Measurements from ENCODE around the gene KCND3.
A peak's percentile ranks its signal among the peaks of the same experiment; 100 is the strongest.

The KCND3 gene

DNA sequence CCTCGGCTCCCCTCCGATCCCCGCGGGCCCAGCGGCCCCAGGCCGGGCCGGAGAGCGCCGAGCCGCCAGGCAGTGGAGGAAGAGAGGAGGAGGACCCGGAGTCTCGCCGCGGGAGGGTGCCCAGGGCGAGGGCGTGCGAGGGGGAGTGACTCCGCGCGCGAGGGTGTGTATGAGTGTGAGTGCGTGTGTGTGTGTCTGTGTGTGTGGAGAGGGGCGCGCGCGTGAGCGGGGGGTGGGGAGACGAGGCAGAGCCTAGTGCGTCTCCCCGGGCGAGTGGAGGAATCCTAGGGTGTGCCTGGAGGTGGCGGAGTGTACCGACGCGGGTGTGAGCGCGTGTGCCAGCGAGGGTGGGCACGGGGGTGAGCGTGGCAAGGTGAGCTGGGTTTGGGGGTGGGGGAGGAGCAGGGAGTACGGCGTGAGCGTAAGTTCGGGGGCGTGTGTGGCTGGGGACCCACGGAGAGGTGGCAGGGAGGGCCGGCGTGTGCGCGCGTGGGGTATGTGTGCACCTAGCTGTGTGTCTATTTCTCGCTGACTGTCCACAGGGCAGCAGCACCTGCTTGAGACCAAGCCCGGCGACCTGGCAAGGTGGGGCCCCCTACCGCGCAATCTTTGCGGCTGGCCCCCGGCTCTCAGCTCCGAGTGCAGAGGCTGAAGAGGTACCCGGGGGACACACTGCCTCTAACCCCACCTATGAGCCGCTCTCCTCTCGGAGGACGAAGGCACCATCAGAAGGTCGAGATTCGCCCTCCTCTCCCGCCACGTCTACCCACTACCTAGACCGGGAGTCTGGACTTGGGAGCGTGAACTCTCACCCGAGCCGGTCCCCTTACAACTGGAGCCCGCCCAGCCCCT, 784 bp upstream of the KCND3 start:
- in situ Hi-C loops (cut with MboI; ENCODE audit: low pct_unique_long_range_greater_than_20kb, low sequenced_read_pairs) = no loop called here
- DNase-seq = no peak

DNA sequence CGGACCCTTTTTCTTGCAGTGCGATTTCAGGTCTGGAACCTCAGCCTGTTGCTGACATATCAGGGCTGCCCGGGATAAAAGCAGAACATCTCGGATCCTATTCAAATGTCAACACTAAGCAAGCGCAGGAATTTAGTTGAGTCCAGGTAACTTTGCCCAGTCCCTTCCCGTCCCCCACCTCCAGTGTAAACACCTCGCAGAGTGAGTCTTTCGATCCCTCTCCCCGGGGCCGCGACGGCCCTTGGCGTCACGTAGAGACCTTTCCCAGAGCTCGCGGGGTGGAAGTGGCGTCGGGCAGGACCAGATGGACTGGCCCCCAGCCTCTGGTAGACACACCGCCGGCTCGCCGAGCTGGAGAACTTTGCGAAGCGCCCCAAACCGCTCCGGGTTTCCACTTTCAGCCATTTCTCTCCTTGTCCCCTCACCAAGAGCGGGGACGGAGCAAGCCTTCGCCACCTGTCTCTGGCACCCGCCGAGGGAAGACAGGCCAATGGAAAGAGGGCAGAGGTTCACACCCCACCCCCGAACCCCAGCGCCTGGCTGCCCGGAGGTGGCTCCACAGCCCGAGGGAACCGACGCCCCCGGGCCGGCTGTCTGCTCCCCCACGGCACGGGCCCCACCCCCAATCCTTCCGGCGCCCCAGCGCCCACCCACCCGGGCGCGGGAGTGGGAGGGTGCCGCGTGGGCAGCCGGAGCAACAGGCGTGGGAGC, 570 bp downstream of the KCND3 start:
- in situ Hi-C loops (cut with MboI; ENCODE audit: low pct_unique_long_range_greater_than_20kb, low sequenced_read_pairs) = no loop called here
- DNase-seq = no peak

DNA sequence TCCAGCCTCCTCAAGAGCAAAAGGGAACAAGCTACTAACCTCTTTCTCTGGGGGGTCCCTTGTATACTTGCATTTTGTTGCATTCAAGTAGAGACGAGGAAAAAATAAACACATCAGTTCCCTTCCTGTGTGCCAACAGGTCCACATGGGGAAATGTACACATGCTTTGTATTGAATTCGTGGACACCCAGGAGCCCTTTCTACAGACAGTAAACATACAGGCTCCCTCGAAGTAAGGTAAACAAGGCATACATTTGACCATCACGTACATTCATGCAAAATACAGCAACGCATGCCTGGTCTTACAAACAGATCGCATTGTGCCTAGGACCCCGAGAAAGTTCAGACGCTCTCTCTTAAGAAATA, 1.1 kb downstream of the KCND3 start:
- in situ Hi-C loops (cut with MboI; ENCODE audit: low pct_unique_long_range_greater_than_20kb, low sequenced_read_pairs) = no loop called here
- no peak for DNase-seq

DNA sequence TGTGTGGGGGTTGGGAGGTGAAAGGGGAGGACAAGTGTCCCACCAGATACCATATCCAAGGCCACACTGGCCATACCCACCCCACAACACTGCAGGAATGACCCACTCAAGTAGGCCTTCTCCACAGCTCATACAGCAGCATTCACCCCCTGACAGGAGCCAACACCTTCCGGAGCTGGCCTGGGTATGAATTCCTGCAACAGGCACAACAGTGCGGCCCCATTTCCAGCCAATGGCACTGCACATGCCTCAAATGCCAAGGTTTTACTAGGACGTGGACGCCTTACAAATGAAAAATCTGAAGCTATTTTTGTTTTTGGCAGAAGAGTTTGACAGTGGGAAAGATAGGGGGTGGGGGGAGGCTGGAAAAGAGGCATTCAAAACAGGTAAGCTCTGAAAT, 2.0 kb downstream of the KCND3 start:
- in situ Hi-C loops (cut with MboI; ENCODE audit: low pct_unique_long_range_greater_than_20kb, low sequenced_read_pairs) = no loop called here
- DNase-seq = no peak

DNA sequence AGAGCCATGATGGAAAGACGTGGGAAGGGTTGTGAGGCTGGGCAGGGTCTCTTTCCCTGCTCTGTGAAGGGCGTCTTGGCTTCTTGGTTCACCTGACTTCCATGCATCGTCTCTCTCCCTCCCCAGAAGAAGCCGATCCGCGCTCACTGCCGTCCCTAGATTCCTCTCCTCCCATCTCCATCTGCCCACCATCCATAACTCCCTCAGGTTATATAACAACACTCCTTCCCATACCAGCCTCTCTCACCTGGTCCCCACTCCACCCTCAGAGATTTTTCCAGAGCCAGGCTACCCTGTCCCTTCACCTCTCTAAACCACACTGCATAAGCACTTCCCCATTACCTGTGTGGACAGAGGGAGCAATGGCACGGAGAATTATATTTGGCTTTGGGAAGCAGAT, 6.0 kb downstream of the KCND3 start:
- no peak for DNase-seq

DNA sequence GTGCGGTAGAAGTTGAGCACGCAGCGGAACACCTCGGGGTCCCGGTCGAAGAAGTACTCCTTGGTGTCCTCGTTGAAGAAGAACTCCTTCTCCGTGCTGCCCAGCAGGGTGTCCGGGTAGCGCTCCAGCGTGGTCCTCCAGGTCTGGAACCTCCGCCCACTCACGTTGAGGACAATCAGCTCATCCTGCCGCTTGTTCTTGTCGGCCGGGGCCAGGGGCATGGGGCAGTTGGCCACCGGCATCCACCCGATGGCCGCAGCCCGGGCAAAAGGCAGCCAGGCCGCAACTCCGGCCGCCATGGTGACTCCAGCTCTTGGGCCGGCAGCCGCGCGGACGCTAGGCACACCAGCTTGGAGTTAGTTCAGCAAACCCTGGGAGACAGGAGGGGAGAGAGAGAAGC, 7.0 kb downstream of the KCND3 start:
- in situ Hi-C loops (cut with MboI; ENCODE audit: low pct_unique_long_range_greater_than_20kb, low sequenced_read_pairs) = no loop called here

More for the DNA sequence above, 6.0 kb downstream of the KCND3 start:
- in situ Hi-C loops (cut with MboI; ENCODE audit: low pct_unique_long_range_greater_than_20kb, low sequenced_read_pairs) = no loop called here

DNA sequence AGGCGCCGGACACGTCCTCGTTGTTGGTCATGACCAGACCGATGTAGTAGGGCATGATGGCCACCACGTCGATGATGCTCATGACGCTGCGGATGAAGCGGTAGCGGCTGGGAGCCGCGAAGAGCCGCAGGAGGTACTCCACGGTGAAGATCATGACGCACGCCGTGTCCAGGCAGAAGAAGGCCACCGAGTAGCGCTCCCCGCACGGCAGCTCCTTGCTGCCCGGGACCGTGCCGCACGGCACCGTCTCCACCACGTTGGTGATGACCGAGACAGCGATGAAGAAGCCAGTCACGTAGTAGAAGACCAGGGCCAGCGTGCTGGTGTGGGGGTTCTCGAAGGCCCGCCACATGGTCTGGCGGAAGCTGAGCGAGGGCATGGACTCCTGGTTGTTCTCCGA, 7.6 kb downstream of the KCND3 start:
- no peak for DNase-seq
- in situ Hi-C loops (cut with MboI; ENCODE audit: low pct_unique_long_range_greater_than_20kb, low sequenced_read_pairs) = no loop called here

More for the DNA sequence above, 7.0 kb downstream of the KCND3 start:
- DNase-seq = no peak

DNA sequence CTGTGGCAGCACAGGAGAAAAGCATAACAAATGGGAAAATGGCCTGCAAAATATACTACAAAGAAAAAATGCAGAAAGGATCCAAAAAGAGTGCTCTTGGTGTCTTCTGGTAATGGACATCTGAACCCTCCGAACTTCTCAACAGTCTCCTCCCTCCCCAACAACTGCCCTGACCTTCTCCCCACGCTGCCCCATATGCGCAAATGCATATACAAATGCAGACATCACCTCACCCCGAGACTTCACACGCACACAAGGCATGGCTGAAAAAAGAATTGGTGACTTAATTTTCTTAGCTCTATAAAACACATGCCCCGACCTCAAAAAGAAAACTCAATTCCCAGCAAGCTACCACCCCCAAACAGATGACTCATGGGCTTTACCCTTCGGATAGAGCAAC, 8.4 kb downstream of the KCND3 start:
- in situ Hi-C loops (cut with MboI; ENCODE audit: low pct_unique_long_range_greater_than_20kb, low sequenced_read_pairs) = no loop called here
- no peak for DNase-seq

DNA sequence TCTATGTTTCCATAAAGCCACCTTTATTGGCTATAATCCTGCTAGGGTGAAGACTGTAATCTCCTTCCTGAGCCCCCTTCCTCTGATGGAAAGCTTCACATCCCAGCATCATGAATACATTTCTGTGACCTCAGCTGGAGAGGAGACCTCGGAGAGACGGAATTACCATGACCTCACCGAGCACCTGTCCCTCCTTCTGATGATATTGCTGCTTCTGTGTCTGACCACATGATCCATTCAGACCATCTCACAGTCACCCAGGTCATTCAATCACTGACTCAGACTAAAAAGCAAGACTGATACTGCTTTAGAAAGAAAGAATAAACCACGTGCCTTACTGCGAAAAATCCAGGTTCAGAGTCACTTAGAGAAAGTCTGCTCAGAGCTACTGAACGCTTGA, 8.8 kb downstream of the KCND3 start:
- no peak for DNase-seq

DNA sequence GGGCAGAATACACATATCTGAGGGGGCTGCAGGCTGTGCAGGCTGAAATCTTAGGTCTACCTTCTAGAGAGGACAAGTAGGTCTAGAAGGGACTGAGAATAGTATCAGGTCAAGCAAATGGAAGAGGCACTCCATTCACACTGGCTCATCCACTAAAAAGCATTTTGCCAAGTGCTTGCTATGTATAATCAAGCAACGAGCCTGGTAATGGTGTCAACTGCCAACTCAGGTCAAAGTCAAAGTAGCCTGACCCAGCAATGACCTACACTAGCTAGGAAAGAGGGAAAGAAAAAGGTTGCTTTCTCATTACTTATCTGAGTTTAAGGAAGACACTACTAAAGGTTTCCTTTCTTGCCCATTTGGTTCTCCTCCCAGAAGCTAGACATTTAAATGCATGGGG, 10.8 kb downstream of the KCND3 start:
- in situ Hi-C loops (cut with MboI; ENCODE audit: low pct_unique_long_range_greater_than_20kb, low sequenced_read_pairs) = no loop called here
- no peak for DNase-seq

More for the DNA sequence above, 8.8 kb downstream of the KCND3 start:
- in situ Hi-C loops (cut with MboI; ENCODE audit: low pct_unique_long_range_greater_than_20kb, low sequenced_read_pairs) = no loop called here

DNA sequence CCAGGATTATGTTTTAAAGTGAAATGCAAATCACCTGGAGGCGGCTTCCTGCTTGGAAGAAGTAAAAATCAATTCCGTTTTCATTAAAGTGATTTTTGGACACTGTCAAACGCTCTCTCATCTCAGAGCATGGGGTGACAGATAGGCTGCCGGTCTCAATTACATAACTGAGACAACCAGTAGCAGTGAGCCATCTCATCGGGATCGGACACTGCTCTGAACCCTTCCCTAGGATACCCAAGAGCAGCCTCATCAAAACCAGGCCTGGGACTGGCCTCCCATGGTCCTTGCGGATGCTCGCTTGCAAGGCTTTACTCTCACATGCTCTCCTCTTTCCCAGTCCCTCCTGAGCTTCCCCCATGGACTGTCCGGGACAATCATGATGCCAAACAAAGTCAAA, 12.1 kb downstream of the KCND3 start:
- in situ Hi-C loops (cut with MboI; ENCODE audit: low pct_unique_long_range_greater_than_20kb, low sequenced_read_pairs) = no loop called here
- no peak for DNase-seq

DNA sequence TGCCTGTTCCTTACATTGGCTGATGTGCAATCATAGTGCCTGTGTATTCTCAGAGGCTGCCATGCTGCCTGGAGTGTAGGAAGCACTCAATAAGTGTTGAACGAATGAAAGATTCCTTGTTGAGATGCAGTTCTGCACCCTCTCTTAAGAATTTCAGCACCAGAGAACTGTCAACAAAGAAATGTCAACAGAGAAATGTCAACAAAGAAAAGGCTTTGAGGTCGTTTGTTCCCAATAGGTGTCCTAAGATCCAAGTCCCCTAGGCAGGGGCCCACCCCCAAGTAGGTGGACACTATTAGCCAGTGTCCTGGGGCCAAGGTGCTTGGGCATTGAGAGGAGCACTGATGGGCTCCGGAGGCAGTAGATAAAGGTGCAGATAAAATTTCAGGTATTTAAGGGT, 12.6 kb downstream of the KCND3 start:
- in situ Hi-C loops (cut with MboI; ENCODE audit: low pct_unique_long_range_greater_than_20kb, low sequenced_read_pairs) = no loop called here
- no peak for DNase-seq

DNA sequence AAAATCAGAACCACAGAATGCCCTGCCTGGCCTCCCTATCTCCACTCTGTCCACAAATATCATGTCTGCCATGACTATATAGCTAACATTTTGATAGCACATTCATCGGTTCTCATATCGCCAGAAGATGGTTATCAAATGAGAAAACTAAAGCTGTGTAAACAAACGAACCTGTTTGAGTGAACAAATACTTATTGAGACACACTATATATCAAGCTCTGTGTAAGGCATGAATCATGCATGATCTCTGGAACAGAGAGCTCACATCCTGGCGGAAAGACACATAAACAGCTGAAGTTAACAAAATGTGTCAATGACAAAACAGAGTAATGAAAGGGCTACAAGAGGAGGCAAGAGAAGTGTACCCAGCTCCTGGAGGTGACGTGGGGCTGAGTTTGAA, 13.1 kb downstream of the KCND3 start:
- DNase-seq = no peak

DNA sequence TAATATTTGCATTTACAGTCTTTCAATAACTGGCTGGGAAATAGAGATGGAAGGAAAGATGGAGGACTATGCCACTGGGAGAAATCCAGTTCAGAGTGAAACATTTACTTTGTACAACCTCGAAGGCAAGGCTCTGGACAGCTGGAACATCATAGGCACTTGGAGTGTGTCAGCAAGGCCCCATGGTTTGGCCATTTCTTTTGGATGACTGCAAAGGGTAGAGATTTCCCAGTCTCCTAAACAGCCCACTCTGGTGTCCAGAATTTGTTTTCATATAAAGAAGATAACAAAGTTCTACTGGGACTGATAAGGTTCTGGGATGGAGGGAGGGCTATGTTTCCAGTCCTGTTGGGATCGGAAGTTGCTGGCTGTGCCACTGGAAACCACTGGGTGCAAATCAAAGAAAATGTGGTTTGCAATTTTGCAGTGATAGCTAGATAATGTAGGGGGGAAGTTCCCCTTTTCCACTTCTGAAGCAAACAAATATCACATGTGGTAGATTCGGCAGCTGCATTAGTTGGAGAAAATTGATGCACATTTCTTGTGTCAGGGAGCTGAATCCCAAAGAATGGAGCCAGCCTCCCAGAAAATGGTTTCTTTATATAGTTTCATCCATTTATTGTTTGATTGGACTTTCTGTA, 16.2 kb downstream of the KCND3 start:
- peak; percentile 12 for DNase-seq

More for the DNA sequence above, 13.1 kb downstream of the KCND3 start:
- in situ Hi-C loops (cut with MboI; ENCODE audit: low pct_unique_long_range_greater_than_20kb, low sequenced_read_pairs) = no loop called here

DNA sequence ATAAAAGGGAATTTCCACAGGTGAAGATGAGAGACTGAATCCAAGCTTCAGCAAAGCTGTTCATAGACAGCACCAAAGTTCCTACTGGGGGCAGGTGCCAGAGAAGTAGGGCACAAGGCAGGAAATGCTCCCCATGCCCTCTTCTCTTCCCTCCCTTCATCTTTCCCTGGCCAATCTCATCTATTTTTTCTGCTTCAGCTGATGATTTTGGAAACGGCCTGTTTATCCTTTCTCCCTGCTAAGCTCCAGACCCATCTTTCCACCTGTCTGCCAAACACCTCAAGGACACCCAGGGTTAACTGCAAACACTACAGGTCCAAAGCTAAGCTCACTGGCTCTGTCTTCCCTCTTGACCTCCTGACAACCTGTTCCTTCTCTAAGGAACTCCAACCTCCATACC, 18.1 kb downstream of the KCND3 start:
- in situ Hi-C loops (cut with MboI; ENCODE audit: low pct_unique_long_range_greater_than_20kb, low sequenced_read_pairs) = no loop called here
- no peak for DNase-seq

More for the DNA sequence above, 16.2 kb downstream of the KCND3 start:
- in situ Hi-C loops (cut with MboI; ENCODE audit: low pct_unique_long_range_greater_than_20kb, low sequenced_read_pairs) = no loop called here

DNA sequence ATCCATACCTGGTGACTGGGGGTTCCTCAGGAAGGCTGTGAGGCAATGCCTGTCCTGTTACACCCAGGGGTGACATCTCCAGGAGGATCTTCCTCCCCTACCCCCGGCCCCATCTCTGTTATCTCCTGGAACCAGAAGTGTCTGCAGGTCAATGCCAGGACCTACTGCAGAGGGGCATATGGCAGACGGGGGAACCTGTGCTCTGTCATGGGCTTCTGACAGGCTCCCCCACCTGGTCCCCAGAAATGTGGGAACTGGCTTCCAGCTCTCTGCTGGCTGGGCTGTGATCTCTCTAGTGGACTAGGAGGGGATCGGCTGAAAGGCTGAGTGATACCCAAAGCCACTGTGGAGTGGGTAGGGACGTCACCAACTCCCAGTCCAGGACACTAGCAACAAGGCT, 21.0 kb downstream of the KCND3 start:
- no peak for DNase-seq
- in situ Hi-C loops (cut with MboI; ENCODE audit: low pct_unique_long_range_greater_than_20kb, low sequenced_read_pairs) = no loop called here

DNA sequence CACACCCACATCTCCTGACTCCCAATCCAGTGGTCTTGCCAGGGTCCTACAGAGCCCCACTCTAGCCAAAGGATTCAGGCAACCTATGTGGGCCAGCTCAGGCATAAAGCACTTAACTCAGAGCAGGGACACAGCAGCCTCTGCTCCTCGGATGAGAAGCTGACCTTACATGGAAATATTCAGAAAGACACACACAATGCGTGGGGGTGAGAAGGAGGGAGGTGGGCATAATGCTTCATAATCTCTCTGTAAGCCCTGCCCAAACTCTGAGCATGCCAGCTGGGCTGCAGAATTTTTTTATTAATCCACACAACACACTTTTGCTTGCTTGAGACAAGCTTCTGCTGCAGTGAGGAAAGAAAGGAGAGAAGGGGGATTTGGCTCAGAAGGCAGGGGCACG, 21.6 kb downstream of the KCND3 start:
- in situ Hi-C loops (cut with MboI; ENCODE audit: low pct_unique_long_range_greater_than_20kb, low sequenced_read_pairs) = no loop called here
- DNase-seq = no peak

DNA sequence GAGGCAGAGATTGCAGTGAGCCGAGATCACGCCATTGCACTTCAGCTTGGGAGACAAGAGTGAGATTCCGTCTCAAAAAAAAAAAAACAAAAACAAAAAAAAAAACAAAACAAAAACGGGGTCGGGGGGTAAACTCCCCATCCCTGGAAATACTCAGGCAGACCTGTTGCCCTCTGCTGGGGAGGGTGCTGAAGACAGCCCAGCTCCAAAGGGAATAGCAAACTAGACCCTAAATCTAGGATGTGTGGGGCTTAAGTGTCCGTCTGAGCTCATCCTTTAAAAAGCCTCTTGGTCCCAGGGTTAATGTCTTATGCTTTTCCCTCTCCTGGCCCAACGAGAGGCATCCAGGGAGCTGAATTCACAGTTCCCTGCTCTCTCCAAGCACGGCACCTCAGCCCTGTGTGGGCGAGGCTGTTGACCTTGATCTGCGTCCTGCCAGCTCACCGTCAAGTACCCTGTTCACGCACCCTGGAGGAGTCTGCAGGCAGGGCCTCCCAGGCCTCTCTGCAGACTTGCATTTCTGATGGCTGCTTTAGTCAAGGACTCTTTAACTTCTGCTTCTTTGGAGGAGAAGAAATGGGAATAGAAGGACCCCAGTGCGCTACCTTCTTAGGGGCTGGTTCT, 22.3 kb downstream of the KCND3 start:
- in situ Hi-C loops (cut with MboI; ENCODE audit: low pct_unique_long_range_greater_than_20kb, low sequenced_read_pairs) = no loop called here
- DNase-seq = no peak

DNA sequence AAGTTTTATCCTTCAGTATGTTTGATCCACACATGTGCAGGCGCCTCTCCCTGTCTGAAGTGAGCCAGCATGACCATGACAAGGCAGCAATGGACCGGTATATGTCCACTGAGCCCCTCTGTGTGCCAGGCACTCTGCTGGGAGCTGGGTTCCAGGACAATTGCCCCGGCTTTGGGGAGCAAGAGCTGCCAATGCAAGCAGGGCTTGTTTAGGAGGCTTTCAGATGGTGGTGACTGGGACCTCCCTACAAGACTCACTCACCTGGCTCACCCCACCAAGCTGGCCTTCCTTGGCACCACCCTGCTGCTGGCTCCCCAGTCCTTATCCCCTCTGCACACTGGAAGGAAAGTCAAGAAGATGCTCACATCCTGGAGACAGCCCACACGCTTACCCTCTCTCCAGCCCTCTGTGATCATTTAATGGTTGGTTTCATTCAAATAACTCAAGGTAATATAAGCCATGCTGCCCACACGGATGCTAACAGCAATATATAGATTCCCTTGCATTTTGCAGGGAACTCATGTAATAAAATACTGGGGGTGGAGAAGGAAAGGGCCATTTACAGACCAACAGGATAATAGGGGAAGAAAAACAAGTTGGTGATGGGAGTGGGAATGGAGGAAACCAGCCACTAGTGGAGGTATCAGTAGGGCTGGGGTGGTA, 23.6 kb downstream of the KCND3 start:
- in situ Hi-C loops (cut with MboI; ENCODE audit: low pct_unique_long_range_greater_than_20kb, low sequenced_read_pairs) = no loop called here

More for the DNA sequence above, 23.6 kb downstream of the KCND3 start:
- no peak for DNase-seq
